ENCODE data around the gene EDA. TPM values are rescaled to one million over a fixed set of nuclear protein-coding genes. Genes with fewer than 3 reads are reported as not detected.
A peak's percentile ranks its signal among the peaks of the same experiment; 100 is the strongest.

Gene EDA
- total RNA-seq, 1 donor from 2014 or later: 6.8 TPM

DNA sequence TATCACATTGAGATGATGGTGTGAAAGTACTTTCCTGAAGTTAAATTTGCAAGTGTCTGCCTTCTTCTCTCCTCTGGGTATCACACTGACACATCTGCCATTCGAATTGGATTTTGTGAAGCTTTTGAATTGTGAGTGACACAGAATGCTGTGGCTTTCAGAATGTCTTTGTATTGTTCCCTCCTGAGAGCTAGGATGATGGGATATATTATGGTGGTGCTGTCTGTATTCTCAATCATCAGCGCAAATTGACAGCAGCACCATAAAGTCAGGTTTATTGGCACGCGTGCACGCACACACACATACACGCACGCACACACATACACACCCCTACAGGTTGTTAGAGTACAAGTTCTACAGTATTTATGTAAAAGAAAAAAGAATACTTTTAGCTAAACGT, 290.5 kb downstream of the EDA start:
- no peak overlapping the region for H3K4me2 ChIP-seq
- no peak for DNase-seq (ENCODE audit: low spot score)
- H2AFZ ChIP-seq (replicated peaks): no peak overlapping the region
- TF ChIP-seq, protein P1, sequence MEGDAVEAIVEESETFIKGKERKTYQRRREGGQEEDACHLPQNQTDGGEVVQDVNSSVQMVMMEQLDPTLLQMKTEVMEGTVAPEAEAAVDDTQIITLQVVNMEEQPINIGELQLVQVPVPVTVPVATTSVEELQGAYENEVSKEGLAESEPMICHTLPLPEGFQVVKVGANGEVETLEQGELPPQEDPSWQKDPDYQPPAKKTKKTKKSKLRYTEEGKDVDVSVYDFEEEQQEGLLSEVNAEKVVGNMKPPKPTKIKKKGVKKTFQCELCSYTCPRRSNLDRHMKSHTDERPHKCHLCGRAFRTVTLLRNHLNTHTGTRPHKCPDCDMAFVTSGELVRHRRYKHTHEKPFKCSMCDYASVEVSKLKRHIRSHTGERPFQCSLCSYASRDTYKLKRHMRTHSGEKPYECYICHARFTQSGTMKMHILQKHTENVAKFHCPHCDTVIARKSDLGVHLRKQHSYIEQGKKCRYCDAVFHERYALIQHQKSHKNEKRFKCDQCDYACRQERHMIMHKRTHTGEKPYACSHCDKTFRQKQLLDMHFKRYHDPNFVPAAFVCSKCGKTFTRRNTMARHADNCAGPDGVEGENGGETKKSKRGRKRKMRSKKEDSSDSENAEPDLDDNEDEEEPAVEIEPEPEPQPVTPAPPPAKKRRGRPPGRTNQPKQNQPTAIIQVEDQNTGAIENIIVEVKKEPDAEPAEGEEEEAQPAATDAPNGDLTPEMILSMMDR (IDR thresholded peaks at IDR 0.05): no peak
- H3K27ac Mint-ChIP-seq: no peak overlapping the region
- peaks cover 6% of the 10 kb centered on the region for H3K9me3 ChIP-seq (ENCODE audit: low read depth)
- H3K9me3 Mint-ChIP-seq: no peaks in the 10 kb centered on the region
- no peaks in the 10 kb centered on the region for H3F3A ChIP-seq (ENCODE audit: low read depth)
- peaks cover 8% of the 10 kb centered on the region for H3K4me1 Mint-ChIP-seq
- no peaks in the 10 kb centered on the region for H3K79me2 ChIP-seq (ENCODE audit: low read depth)
- H3K27ac ChIP-seq: no peak overlapping the region
- no peaks in the 10 kb centered on the region for H4K20me1 ChIP-seq (ENCODE audit: low read depth)
- no peaks in the 10 kb centered on the region for H3K36me3 Mint-ChIP-seq
- peaks cover 11% of the 10 kb centered on the region for H3K4me1 ChIP-seq
- no peaks in the 10 kb centered on the region for H3K27me3 ChIP-seq
- H3K27me3 Mint-ChIP-seq (ENCODE audit: insufficient read depth, low read depth): no peaks in the 10 kb centered on the region
- no peaks in the 10 kb centered on the region for H3K36me3 ChIP-seq
- no peak overlapping the region for H3K9ac ChIP-seq
- H3K4me3 Mint-ChIP-seq: no peak overlapping the region
- no peak overlapping the region for H3K4me3 ChIP-seq

DNA sequence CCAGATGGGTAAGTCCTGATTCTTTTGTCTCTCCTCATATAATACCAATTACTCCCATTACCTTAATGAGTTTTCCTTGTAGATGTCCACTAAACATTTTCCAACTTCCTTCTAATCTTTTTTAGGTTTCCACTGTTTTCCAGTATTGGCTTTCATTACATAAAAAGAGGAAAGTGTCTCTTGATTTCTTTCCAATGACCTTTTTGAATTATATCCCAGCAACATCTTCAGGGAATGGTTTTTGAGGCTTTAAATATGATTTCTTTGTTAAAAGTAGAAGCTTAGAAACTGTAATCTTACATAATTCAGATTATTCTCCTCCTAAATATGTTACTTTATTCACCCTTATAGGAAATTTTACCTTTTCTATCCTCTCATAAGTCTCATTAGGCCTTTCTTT, 298.9 kb downstream of the EDA start:
- no peak overlapping the region for H3K4me3 Mint-ChIP-seq
- no peak overlapping the region for H3K4me2 ChIP-seq
- no peak overlapping the region for H2AFZ ChIP-seq (replicated peaks)
- no peaks in the 10 kb centered on the region for H3K36me3 ChIP-seq
- no peak for TF ChIP-seq EZH2 (IDR thresholded peaks at IDR 0.05)
- no peak for TF ChIP-seq EZH2phosphoT487 (IDR thresholded peaks at IDR 0.05)
- TF ChIP-seq, protein P1 (IDR thresholded peaks at IDR 0.05): no peak
- no peak for DNase-seq (ENCODE audit: low spot score)
- no peak overlapping the region for H3K27ac ChIP-seq
- no peak overlapping the region for H3K4me3 ChIP-seq
- peaks cover 3% of the 10 kb centered on the region for H3K4me1 ChIP-seq
- H3K27me3 ChIP-seq: no peaks in the 10 kb centered on the region
- no peak overlapping the region for H3K27ac Mint-ChIP-seq
- H3K36me3 Mint-ChIP-seq: no peaks in the 10 kb centered on the region
- no peaks in the 10 kb centered on the region for H3F3A ChIP-seq (ENCODE audit: low read depth)
- no peaks in the 10 kb centered on the region for H4K20me1 ChIP-seq (ENCODE audit: low read depth)
- H3K9ac ChIP-seq: no peak overlapping the region
- H3K4me1 Mint-ChIP-seq: no peaks in the 10 kb centered on the region
- H3K9me3 Mint-ChIP-seq: peaks cover 3% of the 10 kb centered on the region
- peaks cover 4% of the 10 kb centered on the region for H3K9me3 ChIP-seq (ENCODE audit: low read depth)
- H3K79me2 ChIP-seq (ENCODE audit: low read depth): no peaks in the 10 kb centered on the region
- H3K27me3 Mint-ChIP-seq (ENCODE audit: insufficient read depth, low read depth): no peaks in the 10 kb centered on the region

DNA sequence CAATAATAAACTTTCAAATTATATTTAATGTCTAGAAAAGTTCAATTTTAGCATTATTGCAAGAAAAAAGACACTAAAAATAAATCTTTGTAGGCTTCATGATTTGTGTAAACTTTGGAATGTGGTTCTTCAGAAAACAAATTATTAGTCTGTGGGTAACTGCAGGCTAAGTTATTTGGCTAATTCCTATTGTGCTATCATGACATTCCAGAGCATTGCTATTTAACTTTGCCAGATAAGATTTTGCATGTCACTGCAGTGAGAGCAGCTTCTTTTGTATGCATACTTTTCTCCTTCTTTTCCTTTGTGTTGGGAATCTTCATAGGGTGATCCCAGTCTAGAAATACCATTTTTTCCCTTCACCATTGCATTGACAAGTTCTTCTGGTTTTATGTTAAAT, 303.8 kb downstream of the EDA start:
- Histone ChIP-seq H3F3A (ENCODE audit: low read depth) (no peaks in the 10 kb centered on the region), H3K4me1 (peaks cover 3% of the 10 kb centered on the region), H3K27me3 (no peaks in the 10 kb centered on the region), H2AFZ (replicated peaks) (no peak overlapping the region), H3K9me3 (ENCODE audit: low read depth) (peaks cover 11% of the 10 kb centered on the region), H3K4me2 (peak overlapping the region; percentile 13), H3K4me3 (no peak overlapping the region), H3K27ac (no peak overlapping the region), H3K36me3 (no peaks in the 10 kb centered on the region), H4K20me1 (ENCODE audit: low read depth) (no peaks in the 10 kb centered on the region), H3K79me2 (ENCODE audit: low read depth) (no peaks in the 10 kb centered on the region), H3K9ac (no peak overlapping the region)
- no peaks in the 10 kb centered on the region for H3K36me3 Mint-ChIP-seq
- peak; percentile 21 for DNase-seq (ENCODE audit: low spot score)
- H3K4me3 Mint-ChIP-seq: no peak overlapping the region
- H3K9me3 Mint-ChIP-seq: peaks cover 5% of the 10 kb centered on the region
- H3K4me1 Mint-ChIP-seq: no peaks in the 10 kb centered on the region
- H3K27me3 Mint-ChIP-seq (ENCODE audit: insufficient read depth, low read depth): no peaks in the 10 kb centered on the region
- no peak for TF ChIP-seq EZH2 (IDR thresholded peaks at IDR 0.05)
- TF ChIP-seq EZH2phosphoT487 (IDR thresholded peaks at IDR 0.05): no peak
- TF ChIP-seq, protein P1 (IDR thresholded peaks at IDR 0.05): no peak
- no peak overlapping the region for H3K27ac Mint-ChIP-seq

DNA sequence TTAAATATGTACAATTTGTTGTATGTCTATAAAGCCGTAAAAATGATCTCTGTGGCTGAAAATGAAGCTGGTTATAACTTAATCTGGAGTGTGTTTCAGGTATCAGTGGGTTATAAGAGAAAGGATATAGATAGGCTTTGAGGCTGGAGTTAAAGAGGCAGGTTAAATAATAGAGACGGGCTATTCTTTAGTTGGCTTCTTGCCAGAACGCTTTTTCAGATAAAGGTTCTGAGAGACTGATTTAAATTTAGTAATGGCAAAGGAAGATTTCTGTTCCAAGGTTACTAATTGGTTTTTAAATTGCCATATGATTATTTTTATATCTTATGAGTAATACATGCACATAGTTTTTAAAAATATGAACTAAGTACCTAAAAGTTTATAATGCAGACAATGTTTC, 316.4 kb downstream of the EDA start:
- no peak for DNase-seq (ENCODE audit: low spot score)
- no peaks in the 10 kb centered on the region for H3K4me1 ChIP-seq
- Mint-ChIP-seq H3K36me3 (no peaks in the 10 kb centered on the region), H3K27me3 (ENCODE audit: insufficient read depth, low read depth) (no peaks in the 10 kb centered on the region), H3K4me1 (no peaks in the 10 kb centered on the region), H3K9me3 (no peaks in the 10 kb centered on the region), H3K27ac (no peak overlapping the region), H3K4me3 (no peak overlapping the region)
- H3K9ac ChIP-seq: no peak overlapping the region
- no peak overlapping the region for H2AFZ ChIP-seq (replicated peaks)
- no peaks in the 10 kb centered on the region for H3F3A ChIP-seq (ENCODE audit: low read depth)
- TF ChIP-seq EZH2phosphoT487 (IDR thresholded peaks at IDR 0.05) (no peak), EZH2 (IDR thresholded peaks at IDR 0.05) (no peak)
- TF ChIP-seq, protein P1 (IDR thresholded peaks at IDR 0.05): no peak
- H4K20me1 ChIP-seq (ENCODE audit: low read depth): no peaks in the 10 kb centered on the region
- no peaks in the 10 kb centered on the region for H3K36me3 ChIP-seq
- H3K9me3 ChIP-seq (ENCODE audit: low read depth): no peaks in the 10 kb centered on the region
- H3K4me2 ChIP-seq: no peak overlapping the region
- H3K27me3 ChIP-seq: no peaks in the 10 kb centered on the region
- no peak overlapping the region for H3K4me3 ChIP-seq
- no peaks in the 10 kb centered on the region for H3K79me2 ChIP-seq (ENCODE audit: low read depth)
- no peak overlapping the region for H3K27ac ChIP-seq
